HepG2 (cell line): ENCODE measurements around the gene ZNF792. TPM values are rescaled to one million over a fixed set of nuclear protein-coding genes. Genes with fewer than 3 reads are reported as not detected.
A peak's percentile ranks its signal among the peaks of the same experiment; 100 is the strongest.

ENCODE experiments used
- CC2D1A ChIP-seq: sonication (generic); formaldehyde crosslinking; IDR thresholded peaks from 2 replicates; pipeline ENCODE4 v1.8.1; 2023; ENCODE audit warnings: mild to moderate bottlenecking, missing genetic modification reagents
- CREM ChIP-seq, 2 experiments: sonication (generic) in 1 of 2; formaldehyde crosslinking in 1 of 2; IDR thresholded peaks; 2 replicates each; pipeline versions ENCODE4 v1.4.0 to v1.6.1; 2016 to 2020; ENCODE audit warnings: antibody characterized with exemption in 1 of 2, mild to moderate bottlenecking in 1 of 2, missing genetic modification reagents in 1 of 2
- DPF2 ChIP-seq: sonication (generic); formaldehyde crosslinking; IDR thresholded peaks from 2 replicates; pipeline ENCODE4 v1.4.0; 2020; ENCODE audit warnings: mild to moderate bottlenecking, low read depth, missing genetic modification reagents, borderline replicate concordance
- E2F1 ChIP-seq: sonication (generic); formaldehyde crosslinking; IDR thresholded peaks from 2 replicates; pipeline ENCODE4 v1.5.0; 2020; ENCODE audit warnings: missing genetic modification reagents
- EEA1 ChIP-seq: sonication (generic); formaldehyde crosslinking; IDR thresholded peaks from 2 replicates; pipeline ENCODE4 v1.5.1; 2020; ENCODE audit warnings: mild to moderate bottlenecking, missing genetic modification reagents, borderline replicate concordance
- GMEB2 ChIP-seq: IDR thresholded peaks from 2 replicates; pipeline ENCODE4 v1.6.1; 2016; ENCODE audit warnings: missing biosample characterization, missing genetic modification reagents, low read depth
- HOXA5 ChIP-seq: sonication (generic); formaldehyde crosslinking; IDR thresholded peaks from 2 replicates; pipeline ENCODE4 v1.4.0; 2020; ENCODE audit warnings: missing genetic modification reagents
- KDM1A ChIP-seq: IDR thresholded peaks from 2 replicates; pipeline ENCODE4 v1.6.1; 2016; ENCODE audit warnings: missing compliant biosample characterization
- KLF12 ChIP-seq: sonication (generic); formaldehyde crosslinking; IDR thresholded peaks from 2 replicates; pipeline ENCODE4 v1.4.0; 2020; ENCODE audit warnings: missing genetic modification reagents, borderline replicate concordance
- MAX ChIP-seq: IDR thresholded peaks from 2 replicates; pipeline ENCODE4 v1.6.1; 2012; ENCODE audit warnings: inconsistent platforms
- MYC ChIP-seq: sonication (generic); formaldehyde crosslinking; IDR thresholded peaks from 2 replicates; pipeline ENCODE4 v1.9.0; 2021; ENCODE audit warnings: missing genetic modification reagents, borderline replicate concordance
- NCOA2 ChIP-seq: sonication (generic); formaldehyde crosslinking; IDR thresholded peaks from 2 replicates; pipeline ENCODE4 v1.8.0; 2022; ENCODE audit warnings: inconsistent platforms
- NFE2 ChIP-seq: sonication (generic); formaldehyde crosslinking; IDR thresholded peaks from 2 replicates; pipeline ENCODE4 v1.4.0; 2020; ENCODE audit warnings: missing genetic modification reagents
- PAWR ChIP-seq: sonication (generic); formaldehyde crosslinking; IDR thresholded peaks from 2 replicates; pipeline ENCODE4 v1.4.0; 2020; ENCODE audit warnings: missing genetic modification reagents, mild to moderate bottlenecking, borderline replicate concordance
- TERF1 ChIP-seq: sonication (generic); formaldehyde crosslinking; IDR thresholded peaks from 2 replicates; pipeline ENCODE4 v1.8.0; 2022; ENCODE audit warnings: mild to moderate bottlenecking, missing genetic modification reagents, moderate library complexity
- ZBTB10 ChIP-seq: sonication (generic); formaldehyde crosslinking; IDR thresholded peaks from 2 replicates; pipeline ENCODE4 v1.4.0; 2020; ENCODE audit warnings: missing genetic modification reagents, borderline replicate concordance
- ZFP62 ChIP-seq: sonication (generic); formaldehyde crosslinking; IDR thresholded peaks from 2 replicates; pipeline ENCODE4 v1.4.0; 2020; ENCODE audit warnings: missing genetic modification reagents
- ZNF615 ChIP-seq: sonication (generic); formaldehyde crosslinking; IDR thresholded peaks from 2 replicates; pipeline ENCODE4 v1.5.0; 2020; ENCODE audit warnings: mild to moderate bottlenecking, missing genetic modification reagents, borderline replicate concordance
- ZNF644 ChIP-seq: IDR thresholded peaks from 2 replicates; pipeline ENCODE4 v1.6.1; 2016; ENCODE audit warnings: low read depth
- ZNF850 ChIP-seq: sonication (generic); formaldehyde crosslinking; conservative IDR thresholded peaks from 2 replicates; pipeline ENCODE4 v1.9.0; 2021; ENCODE audit warnings: mild to moderate bottlenecking, missing genetic modification reagents
- polyA plus RNA-seq, 8 experiments: library from polyadenylated mRNA; depleted of rRNA in 3 of 8; stranded (reverse) in 7 of 8; unstranded in 1 of 8; fragments of >200 nt; fragmentation: Illumina TruSeq in 4 of 8; extraction: Trizol in 4 of 8; gene quantifications; 2 replicates each; pipeline versions ENCODE4 v1.2.1 to v1.2.3, GENCODE V29; 2011 to 2016; ENCODE audit warnings: low read depth in 4 of 8, missing spikeins in 1 of 8, mixed read lengths in 1 of 8; ENCODE audit not compliant: insufficient read depth in 1 of 8
- total RNA-seq, 5 experiments: library from RNA; depleted of rRNA; stranded (reverse); fragments of >200 nt; fragmentation: Illumina TruSeq; extraction: Trizol; gene quantifications; 2 replicates each; pipeline ENCODE4 v1.2.3, GENCODE V29; 2016; ENCODE audit warnings: low read depth in 1 of 5

Gene ZNF792
- total and polyA plus RNA-seq, 2 of the 13 experiments (the other 11 are each of a cell fraction or from before 2014, with no cell fraction given): 5.5 to 11.5 TPM

GRCh38 chr19:34994643-34995541, 30.9 kb upstream of the ZNF792 start (continued):
- TF ChIP-seq NFE2 (CRISPR knock-in tag) (no peak), E2F1 (CRISPR knock-in tag) (no peak), ZNF644 (no peak), ZFP62 (no peak), ZBTB10 (CRISPR knock-in tag) (no peak), EEA1 (CRISPR knock-in tag) (peak; percentile 53; the same call in 1 of the 2 replicates), MAX (peak; percentile 26; the same call in 1 of the 2 replicates), GMEB2 (CRISPR knock-in tag) (0 out of 2 replicates have a peak, but pooled peaks have one; percentile 25), KDM1A (CRISPR knock-in tag) (0 out of 2 replicates have a peak, but pooled peaks have one; percentile 16), CREM (IDR thresholded peaks at IDR 0.05) (peak; percentile 64; the same call in 1 of the 2 replicates), CREM (CRISPR knock-in tag; IDR thresholded peaks at IDR 0.05) (no peak), ZNF615 (CRISPR knock-in tag) (no peak), ZNF850 (CRISPR knock-in tag) (no peak), HOXA5 (CRISPR knock-in tag) (peak; percentile 62; the same call in 1 of the 2 replicates), PAWR (CRISPR knock-in tag) (0 out of 2 replicates have a peak, but pooled peaks have one; percentile 60), MYC (CRISPR knock-in tag) (peak; percentile 59; the same call in 1 of the 2 replicates), CC2D1A (CRISPR knock-in tag) (0 out of 2 replicates have a peak, but pooled peaks have one; percentile 82), DPF2 (CRISPR knock-in tag) (no peak), NCOA2 (CRISPR knock-in tag) (peak; percentile 83), KLF12 (CRISPR knock-in tag) (0 out of 2 replicates have a peak, but pooled peaks have one; percentile 76), TERF1 (CRISPR knock-in tag) (no peak)
